Calu3 (cell line): ENCODE data around the gene HSBP1L1. TPM values are rescaled to one million over a fixed set of nuclear protein-coding genes. Genes with fewer than 3 reads are reported as not detected.
A peak's percentile ranks its signal among the peaks of the same experiment; 100 is the strongest.
"Not testable (repeated sequence)": the region's sequence is repeated elsewhere in the genome, so short reads cannot be mapped to it uniquely, and the experiment has no call there.

Experiments used
- BruUV-seq: library from RNA; stranded (reverse); fragments of 400-500 nt; replicated peaks from 2 replicates; lab custom pipeline; 2021; lab: Mats Ljungman, UMichigan
- CTCF ChIA-PET: fragments of 300-600 bp; sonication (Branson Sonifier 250); formaldehyde crosslinking; loops from one replicate; lab custom pipeline; 2022; ENCODE audit warnings: antibody characterized with exemption; lab: Charles Lee
- DNase-seq: peaks from one replicate; pipeline ENCODE4 v3.0.0; 2022
- H3K27ac Mint-ChIP-seq: one replicate; pipeline ENCODE4 v1.8.0; 2022; ENCODE audit warnings: mixed read lengths; ENCODE audit not compliant: unreplicated experiment
- H3K27me3 Mint-ChIP-seq: one replicate; pipeline ENCODE4 v1.8.0; 2022; ENCODE audit warnings: mixed read lengths; ENCODE audit not compliant: unreplicated experiment
- H3K36me3 Mint-ChIP-seq: one replicate; pipeline ENCODE4 v1.8.0; 2022; ENCODE audit warnings: mild to moderate bottlenecking, moderate library complexity, mixed read lengths; ENCODE audit not compliant: insufficient read depth, unreplicated experiment
- H3K4me1 Mint-ChIP-seq: one replicate; pipeline ENCODE4 v1.8.0; 2022; ENCODE audit warnings: mild to moderate bottlenecking, low read depth, mixed read lengths; ENCODE audit not compliant: unreplicated experiment
- H3K4me3 Mint-ChIP-seq: one replicate; pipeline ENCODE4 v1.8.0; 2022; ENCODE audit warnings: mild to moderate bottlenecking, low read depth, moderate library complexity, mixed read lengths; ENCODE audit not compliant: unreplicated experiment
- H3K9me3 Mint-ChIP-seq: one replicate; pipeline ENCODE4 v1.8.0; 2022; ENCODE audit warnings: low read depth, mixed read lengths; ENCODE audit not compliant: unreplicated experiment
- CTCF ChIP-seq: fragments of 200-600 bp; IDR thresholded peaks from one replicate; pipeline ENCODE4 v1.8.0; 2022; ENCODE audit warnings: antibody characterized with exemption; ENCODE audit not compliant: unreplicated experiment
- intact Hi-C: fragments of 100-400 bp; cut with micrococcal nuclease; formaldehyde crosslinking; loops from one replicate; pipeline ENCODE4 v1.10.0; 2022; ENCODE audit not compliant: unreplicated experiment
- total RNA-seq: library from RNA; stranded (reverse); gene quantifications from 2 replicates; pipeline ENCODE4 v1.2.3, GENCODE V29; 2022

Gene HSBP1L1
- total RNA-seq, 1 experiment from 2014 or later: 18.8 TPM

- peak overlapping the region; percentile 73 for H3K4me3 Mint-ChIP-seq
- peaks cover under 1% of the 10 kb centered on the region for H3K4me1 Mint-ChIP-seq
- no peaks in the 10 kb centered on the region for H3K9me3 Mint-ChIP-seq
- H3K36me3 Mint-ChIP-seq: peaks cover 29% of the 10 kb centered on the region
- no peak for DNase-seq
- TF ChIP-seq CTCF: no peak
- intact Hi-C loops: loop anchor here (10.0 kb wide), 2 partner anchors 46 to 126 kb away; partner anchors contain the start of gene RBFA
- H3K27me3 Mint-ChIP-seq: no peaks in the 10 kb centered on the region
- CTCF ChIA-PET: no interaction called here
- peak overlapping the region; percentile 26 for H3K27ac Mint-ChIP-seq
- BruUV-seq: no TSS peak
Measured at GRCh38 chr18:79989195-79989497, 24.7 kb downstream of the HSBP1L1 start.

- no TSS peak for BruUV-seq
- no peak for TF ChIP-seq CTCF
- no peak overlapping the region for H3K27ac Mint-ChIP-seq
- H3K4me3 Mint-ChIP-seq: no peak overlapping the region
- no peaks in the 10 kb centered on the region for H3K9me3 Mint-ChIP-seq
- intact Hi-C loops: no loop called here
- no peaks in the 10 kb centered on the region for H3K4me1 Mint-ChIP-seq
- no peak for DNase-seq
- peaks cover 28% of the 10 kb centered on the region for H3K36me3 Mint-ChIP-seq
- CTCF ChIA-PET: interaction anchor here (0.7 kb wide), 1 partner anchor 168 kb away, joined by 15 read pairs; no protein-coding TSS in a partner anchor
- no peaks in the 10 kb centered on the region for H3K27me3 Mint-ChIP-seq
Measured at GRCh38 chr18:79991494-79991893, 27.1 kb downstream of the HSBP1L1 start.

GRCh38 chr18:79999701-80000100 is 35.3 kb downstream of the HSBP1L1 start:
- H3K27me3 Mint-ChIP-seq, BruUV-seq, CTCF ChIA-PET, DNase-seq, H3K27ac Mint-ChIP-seq, intact Hi-C loops, H3K4me3 Mint-ChIP-seq, H3K9me3 Mint-ChIP-seq, H3K4me1 Mint-ChIP-seq, H3K36me3 Mint-ChIP-seq: not testable (repeated sequence)

GRCh38 chr18:80000877-80001276 is 36.4 kb downstream of the HSBP1L1 start:
- Mint-ChIP-seq H3K27ac (no peak overlapping the region), H3K27me3 (no peaks in the 10 kb centered on the region), H3K9me3 (peaks cover 10% of the 10 kb centered on the region), H3K4me3 (no peak overlapping the region), H3K36me3 (no peaks in the 10 kb centered on the region), H3K4me1 (no peaks in the 10 kb centered on the region)
- DNase-seq: no peak
- intact Hi-C loops: no loop called here
- TF ChIP-seq CTCF: no peak
- BruUV-seq: no TSS peak
- CTCF ChIA-PET: no interaction called here

GRCh38 chr18:80002468-80002867 is 38.0 kb downstream of the HSBP1L1 start:
- TF ChIP-seq CTCF: no peak
- Mint-ChIP-seq H3K36me3 (no peaks in the 10 kb centered on the region), H3K9me3 (peaks cover 13% of the 10 kb centered on the region), H3K27ac (no peak overlapping the region), H3K4me1 (no peaks in the 10 kb centered on the region), H3K27me3 (no peaks in the 10 kb centered on the region), H3K4me3 (no peak overlapping the region)
- CTCF ChIA-PET: no interaction called here
- DNase-seq: no peak
- no TSS peak for BruUV-seq
- intact Hi-C loops: no loop called here
